8988T (cell line): ENCODE data around the gene C7orf25.
"Not testable (repeated sequence)": the region's sequence is repeated elsewhere in the genome, so short reads cannot be mapped to it uniquely, and the experiment has no call there.

Experiments
- DNase-seq: peaks from one replicate; pipeline ENCODE4 v3.0.0; 2011

The C7orf25 gene

DNA sequence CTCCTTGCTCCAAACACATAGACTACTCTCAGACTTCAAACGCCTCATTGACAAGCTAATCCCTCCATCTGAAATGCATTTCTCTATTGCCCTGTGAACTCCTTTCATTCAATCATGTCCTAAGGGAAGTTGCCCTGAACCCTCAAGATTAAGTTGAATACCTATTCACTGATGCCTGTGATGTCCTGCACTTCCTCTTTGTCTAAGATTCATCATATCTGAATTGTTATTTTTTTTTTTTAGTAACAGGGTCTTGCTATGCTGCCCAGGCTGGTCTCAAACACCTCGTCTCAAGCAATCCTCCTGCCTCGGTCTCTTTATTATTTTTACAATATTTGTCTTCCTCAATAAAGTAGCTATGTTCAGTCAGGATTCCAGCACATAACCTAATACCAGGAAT lies 16.9 kb upstream of the C7orf25 start:
- no peak for DNase-seq

DNA sequence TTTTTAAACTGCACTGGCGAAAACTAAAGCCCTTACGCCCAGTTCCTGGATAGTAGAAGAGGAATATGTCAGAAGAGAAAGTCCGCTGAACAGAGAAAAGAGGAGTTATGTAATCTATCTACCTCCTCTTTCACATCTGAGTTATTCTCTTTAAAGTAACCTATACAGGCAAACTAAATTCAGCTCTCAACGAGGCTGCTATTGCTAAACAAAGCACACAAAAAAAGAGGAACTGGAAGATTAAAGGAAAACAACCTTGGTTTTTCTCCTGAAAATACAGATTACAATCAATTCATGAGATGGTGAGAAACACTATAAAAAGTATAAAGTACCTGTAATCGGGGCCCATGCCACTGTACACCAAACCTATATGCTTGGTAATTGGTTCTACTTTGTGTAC lies 14.3 kb upstream of the C7orf25 start:
- DNase-seq = no peak

DNA sequence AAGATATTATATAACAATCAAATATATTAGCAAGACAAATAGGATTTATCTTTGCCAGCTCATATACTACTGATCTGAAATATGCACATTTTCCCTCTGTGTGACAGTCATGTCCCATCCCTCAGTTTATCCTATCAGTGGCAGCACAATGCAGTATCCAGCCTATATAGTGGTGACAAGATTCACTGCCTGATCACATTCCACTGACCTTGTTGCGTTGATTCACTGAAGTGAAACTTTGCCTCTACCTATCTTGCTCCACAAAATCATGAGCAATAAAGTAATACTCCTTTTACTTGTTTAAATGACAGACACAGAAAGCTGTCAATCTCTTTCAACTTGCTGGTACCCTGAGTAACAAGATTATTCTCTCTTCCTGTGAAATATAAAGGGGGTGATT lies 13.8 kb upstream of the C7orf25 start:
- no peak for DNase-seq

DNA sequence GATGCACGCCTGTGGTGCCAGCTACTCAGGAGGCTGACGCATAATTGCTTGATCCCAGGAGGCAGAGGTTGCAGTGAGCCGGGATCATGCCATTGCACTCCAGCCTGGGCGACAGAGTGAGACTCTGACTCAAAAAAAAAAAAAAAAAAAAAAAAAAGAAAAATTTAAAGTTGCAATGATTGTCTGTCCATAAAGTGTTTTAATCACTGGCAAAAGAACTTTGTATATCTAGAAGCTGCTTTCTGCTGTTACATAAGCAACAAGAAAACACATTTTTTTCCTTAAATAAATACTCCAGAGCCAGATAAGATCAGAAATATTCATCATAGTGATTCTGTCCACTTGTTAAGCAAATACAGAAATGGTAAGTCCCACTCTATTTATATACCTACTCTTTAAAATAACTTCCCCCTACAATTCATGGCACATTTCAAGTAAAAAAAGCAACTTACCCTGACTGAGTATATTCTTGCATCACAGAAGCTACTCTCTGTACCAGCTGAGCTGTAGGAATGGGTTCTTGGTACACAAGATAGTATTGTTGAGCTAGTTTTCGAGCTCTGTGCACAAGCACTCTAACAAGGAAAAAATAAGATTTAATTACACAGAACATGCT lies 12.5 kb upstream of the C7orf25 start:
- no peak for DNase-seq

DNA sequence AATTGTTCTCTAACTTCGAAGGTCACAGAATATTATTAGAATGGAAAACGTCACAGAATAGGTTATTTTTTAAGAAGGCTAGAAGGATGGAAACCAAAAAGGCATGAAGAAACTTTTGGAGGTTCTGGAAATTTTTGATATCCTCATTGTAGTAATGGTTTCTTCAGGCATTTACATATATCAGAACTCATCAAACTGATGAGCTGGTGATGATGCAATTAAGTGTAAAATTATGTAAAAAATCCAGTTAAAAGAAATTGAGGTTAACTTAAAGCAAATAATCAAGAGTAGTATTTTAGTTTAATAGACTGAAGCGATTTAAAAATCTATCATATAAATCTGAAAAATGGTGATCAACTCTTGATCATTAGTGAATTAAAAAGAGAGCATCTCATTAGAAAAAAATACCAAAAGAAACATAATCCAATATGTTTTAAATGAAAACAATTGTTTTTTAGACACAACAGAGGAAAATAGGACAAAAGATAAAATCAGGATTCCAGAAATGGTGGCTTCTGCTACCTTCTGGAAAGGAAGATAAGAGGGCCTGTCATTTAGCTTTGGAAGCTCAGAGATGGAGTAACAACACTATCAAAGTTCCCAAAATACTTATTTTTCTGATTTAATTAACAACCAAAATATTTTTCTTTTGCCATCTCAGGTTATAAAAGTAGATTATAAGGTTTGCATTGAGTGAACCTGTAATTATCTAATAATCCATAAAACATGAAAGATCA lies 10.3 kb upstream of the C7orf25 start:
- DNase-seq = no peak

DNA sequence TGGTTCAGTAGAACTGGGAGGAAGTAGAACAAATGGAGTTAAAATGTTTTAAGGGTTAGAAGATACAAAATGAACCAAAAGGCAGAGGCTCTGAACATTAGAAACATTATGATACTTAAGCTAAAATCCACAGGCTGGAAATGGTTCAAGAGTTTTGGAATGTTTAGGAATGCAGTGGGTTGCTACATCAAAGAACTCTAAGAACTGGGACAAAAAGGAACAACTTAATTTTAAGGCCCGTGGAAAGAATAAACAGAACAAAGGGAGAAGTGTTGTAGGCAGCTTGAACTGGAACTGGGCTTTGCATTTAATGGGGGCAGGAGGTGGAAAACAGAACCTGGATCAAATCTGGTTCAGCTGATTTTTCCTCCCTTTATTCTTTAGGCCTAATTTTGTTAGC lies 3.5 kb upstream of the C7orf25 start:
- DNase-seq = no peak

DNA sequence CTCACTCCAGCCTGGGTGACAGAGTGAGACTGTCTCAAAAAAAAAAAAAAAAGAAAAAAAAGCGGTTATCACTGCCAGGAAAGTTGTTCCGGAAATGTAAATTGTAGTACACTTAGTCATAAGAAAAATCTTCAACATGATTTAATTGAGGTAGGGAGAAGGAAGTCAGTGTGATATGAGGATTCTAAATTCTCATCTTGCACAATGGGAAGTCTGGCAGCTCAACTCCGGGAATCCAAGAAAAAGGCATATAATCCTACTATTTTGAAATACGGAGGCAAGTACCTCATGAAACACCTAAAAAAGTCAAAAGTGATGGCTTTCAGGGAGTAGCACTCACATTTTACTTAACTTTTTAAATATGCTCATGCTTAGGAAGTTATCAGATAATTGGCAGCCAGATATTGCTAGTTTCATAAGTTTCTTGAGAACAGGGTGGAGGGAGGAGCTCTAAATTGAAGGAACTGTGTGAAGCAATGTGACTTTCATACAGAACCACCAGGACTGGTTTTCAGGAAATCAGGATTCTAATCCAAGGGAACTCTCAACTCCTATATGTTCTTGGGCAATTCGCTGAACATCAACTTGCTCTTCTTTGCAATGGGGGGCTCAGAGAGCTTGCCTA lies 2.7 kb upstream of the C7orf25 start:
- DNase-seq = no peak

DNA sequence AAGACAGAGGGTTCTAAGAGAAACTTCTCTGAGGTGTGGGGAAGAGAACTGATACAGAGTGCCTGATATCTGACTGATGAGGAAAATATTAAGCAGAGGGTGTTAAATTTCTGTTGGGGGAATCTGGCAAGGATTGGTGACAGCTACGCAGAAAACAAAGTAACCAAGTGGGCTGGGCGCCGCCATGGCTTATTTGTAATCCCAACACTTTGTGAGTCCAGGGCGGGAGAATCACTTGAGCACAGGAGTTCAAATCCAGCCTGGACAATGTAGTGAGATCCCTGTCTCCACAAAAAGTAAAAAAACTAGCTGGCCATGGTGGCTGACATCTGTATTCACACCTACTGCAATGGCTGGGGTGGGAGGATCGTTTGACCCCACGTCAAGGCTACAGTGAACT lies 2.1 kb upstream of the C7orf25 start:
- no peak for DNase-seq

DNA sequence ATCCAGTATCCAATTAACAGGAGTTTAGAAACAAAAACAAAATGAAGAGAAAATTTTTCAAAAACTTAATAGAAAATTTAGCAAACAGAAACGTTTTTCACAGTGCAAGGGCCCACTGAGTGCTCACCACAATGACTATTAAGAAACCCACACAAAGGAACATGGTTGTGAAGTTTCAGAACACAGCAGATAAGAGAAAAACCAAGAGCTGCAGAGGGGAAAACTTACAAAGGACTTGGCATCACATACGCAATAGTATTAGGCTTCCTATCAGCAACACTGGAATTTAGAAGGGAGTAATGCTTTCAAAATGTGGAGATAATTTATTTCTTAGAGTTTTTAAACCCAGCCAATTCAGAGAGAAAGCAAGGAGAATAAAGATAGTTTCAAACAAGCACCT lies 1.7 kb upstream of the C7orf25 start:
- no peak for DNase-seq

DNA sequence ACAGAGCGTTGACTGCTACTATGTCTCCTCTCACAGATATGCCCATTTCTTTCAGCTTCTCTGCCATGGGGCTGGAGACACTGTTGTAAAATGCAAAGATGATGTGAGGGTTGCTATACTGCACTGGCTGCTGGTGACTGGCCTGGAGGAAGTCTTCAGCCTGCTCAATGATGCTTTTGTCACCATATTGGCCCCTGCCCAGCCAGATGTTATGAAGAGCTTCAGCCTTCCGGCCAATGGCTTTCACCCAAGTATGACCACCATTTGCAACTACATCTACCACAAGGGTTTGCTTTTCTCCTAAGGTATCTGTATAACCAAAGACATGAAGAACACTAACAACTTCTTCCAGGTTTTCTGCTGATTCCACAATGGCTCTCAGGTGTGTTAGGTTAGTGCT lies 1.6 kb downstream of the C7orf25 start:
- DNase-seq = no peak

DNA sequence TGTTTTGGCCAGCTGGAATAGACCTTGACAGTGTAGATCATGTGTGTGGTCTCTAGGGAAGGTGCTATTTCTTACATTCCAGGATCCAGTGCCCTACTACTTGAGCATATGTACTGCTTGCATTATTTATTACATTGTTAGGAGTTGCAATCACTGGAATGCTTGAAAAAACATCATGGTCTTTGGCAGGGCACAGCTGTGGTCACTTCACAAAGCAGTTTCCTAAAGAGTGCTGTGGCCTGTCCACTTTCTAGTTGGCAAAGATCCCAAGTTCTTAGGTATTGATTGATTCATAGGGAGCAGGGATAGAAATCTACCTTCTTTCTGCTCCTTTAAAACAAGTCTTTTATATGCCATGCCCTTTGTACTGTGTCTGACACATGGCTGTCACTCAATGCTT lies 4.6 kb downstream of the C7orf25 start:
- no peak for DNase-seq

DNA sequence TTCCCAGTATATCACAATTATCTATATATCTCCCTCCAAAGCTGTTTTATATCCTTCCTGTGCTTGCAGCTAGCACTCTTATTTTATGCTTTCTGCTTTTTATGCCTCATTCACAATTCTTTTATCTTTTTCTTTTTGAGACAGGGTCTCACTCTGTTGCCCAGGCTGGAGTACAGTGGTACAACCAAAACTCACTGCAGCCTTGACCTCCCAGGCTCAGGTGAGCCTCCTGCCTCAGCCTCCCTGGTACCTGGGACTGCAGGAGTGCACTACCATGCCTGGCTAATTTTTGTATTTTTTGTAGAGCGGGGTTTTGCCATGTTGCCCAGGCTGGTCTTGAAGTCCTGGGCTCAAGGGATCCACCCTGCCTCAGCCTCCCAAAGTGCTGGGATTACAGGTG lies 5.7 kb downstream of the C7orf25 start:
- DNase-seq = no peak

DNA sequence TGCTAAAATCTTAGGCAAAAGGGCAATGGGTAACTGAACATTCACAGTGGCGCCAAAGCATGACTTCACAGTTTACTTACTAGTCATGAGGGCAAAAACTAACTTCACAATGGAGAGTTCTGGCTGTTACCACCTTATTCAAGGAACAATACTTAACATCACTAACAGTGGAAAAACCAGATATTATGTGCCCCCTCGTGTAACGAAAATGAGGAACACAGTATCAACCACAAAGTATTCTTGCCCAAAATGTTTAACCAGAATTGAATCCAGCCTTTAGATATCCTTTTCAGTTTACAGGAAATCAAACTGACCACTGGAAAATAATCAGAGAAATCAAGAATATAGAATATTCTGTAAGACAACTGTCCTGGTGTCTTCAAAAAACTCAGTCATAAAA lies 9.5 kb downstream of the C7orf25 start:
- DNase-seq = no peak

DNA sequence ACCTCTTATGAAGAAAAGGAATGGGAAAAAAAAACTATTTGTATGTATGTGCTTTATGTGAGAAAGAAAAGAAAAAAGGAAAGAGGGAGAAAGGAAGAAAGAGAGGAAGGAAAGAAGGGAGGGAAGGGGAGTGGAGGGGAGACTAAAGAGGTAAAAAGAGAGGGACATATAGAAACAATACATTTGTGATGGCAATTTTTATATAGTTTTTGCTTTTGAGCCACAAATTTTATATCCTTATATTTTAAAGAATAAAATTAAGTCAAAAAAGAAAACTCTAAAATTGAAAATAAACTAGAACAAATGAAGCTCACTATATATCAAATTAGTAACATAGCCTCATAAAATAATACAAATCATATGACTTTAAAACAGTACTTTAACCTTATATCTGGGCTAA lies 11.0 kb downstream of the C7orf25 start:
- DNase-seq = no peak

DNA sequence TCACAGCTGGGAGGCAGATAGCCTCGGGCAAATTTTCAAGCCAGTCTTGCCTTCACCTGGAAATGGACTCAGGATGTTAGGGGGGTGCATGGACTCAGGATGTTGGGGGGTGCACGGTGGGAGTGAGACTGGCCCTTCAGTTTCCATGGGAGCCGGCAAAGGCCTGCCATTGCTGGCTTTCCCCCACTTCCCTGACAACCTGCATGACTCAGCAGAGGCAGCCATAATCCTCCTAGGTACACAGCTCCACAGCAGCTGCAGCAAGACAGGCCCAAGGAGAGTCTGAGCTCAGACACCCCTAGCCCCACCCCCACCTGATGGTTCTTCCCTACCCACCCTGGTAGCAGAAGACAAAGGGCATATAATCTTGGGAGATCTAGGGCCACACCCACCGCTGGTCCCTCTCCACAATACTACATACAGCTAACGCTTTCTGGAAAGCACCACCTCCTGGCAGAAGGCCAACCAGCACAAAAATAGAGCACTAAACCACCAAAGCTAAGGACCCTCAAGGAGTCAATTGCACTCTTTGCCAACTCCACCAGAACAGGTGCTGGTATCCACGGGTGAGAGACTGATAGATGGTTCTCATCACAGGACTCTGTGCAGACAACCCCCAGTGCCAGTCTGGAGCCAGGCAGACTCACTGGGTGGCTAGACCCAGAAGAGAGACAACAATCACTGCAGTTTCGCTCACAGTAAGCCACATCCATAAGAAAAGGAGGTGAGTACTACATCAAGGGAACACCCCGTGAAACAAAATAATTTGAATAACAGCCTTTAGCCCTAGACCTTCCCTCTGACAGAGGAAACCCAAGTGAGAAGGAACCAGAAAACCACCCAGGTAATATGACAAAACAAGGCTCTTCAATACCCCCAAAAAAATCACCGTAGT lies 18.3 kb downstream of the C7orf25 start:
- no peak for DNase-seq

DNA sequence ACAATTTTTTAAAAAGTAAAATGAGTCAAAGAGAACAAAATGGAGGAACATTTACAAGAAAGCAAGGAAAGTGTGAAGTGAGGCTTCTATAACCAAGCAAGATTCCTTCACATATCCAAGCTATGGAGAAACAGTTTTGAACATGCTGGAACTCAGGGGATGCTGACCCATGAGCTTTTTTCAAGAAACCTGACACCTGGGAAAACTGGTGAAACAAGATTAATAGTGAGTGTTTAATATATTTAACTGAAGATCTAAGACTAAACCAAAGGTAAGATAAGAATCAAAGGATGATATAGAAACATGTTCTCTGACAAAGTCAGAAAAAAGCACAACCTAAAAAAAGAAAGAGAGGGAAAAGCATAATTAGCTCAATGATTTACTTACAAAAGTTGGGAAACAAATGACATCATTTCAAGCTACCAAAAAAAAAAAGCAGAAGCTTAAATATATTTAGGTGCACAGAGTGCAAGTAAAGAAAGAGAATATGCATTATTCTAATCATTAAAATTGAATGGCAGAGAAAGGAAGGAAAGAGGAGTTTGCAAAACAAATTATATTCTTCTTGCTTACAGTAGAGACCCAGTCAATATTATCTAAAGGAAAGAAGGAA lies 24.9 kb downstream of the C7orf25 start:
- DNase-seq = no peak

DNA sequence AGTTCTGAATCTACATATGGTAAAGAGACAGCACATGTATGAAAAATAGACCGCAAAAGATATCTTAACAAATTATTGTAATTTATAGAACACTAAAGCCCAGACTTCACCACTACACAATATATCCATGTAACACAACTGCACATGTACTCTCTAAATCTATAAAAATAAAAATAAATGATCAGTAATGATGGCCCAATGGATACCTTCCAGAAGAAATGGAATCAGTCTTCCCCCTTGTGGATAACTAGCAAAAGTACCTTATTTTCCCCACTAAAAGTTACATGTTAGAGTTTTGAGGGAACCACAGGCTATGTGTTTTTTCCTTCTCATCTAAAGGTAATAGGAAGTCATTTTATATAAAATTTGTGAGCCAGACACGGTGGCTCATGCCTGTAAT lies 25.7 kb downstream of the C7orf25 start:
- no peak for DNase-seq

DNA sequence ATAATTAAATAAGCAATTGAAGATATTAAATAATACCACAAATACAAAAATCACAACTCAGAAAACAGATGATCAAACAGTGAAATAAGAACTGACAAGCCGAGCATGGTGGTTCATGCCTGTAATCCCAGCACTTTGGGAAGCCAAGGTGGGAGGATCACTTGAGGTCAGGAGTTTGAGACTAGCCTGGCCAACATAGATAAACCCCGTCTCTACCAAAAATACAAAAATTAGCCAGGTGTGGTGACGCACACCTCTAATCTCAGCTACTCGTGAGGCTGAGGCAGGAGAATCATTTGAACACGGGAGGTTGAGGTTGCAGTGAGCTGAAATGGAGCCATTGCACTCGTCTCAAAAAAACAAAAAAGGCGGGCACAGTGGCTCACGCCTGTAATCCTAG lies 26.7 kb downstream of the C7orf25 start:
- not testable (repeated sequence) for DNase-seq

DNA sequence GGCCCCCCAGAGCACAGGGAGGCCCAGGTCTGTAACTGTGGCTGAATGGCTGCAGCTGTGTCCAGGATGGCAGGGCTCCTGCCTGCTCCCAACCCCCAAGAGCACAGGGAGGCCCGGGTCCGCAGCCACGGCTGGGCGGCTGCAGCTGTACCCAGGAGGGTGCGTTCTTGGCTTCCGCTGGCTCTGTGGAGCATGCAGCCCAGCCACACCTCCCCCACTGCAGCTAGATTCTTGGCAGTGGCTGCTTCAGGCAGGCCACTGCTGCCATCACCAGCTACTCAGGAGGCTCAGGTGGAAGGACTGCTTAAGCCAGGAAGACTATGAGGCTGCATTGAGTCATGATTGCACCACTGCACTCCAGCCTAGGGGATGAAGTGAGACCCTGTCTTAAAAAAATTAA lies 27.9 kb downstream of the C7orf25 start:
- DNase-seq = no peak

DNA sequence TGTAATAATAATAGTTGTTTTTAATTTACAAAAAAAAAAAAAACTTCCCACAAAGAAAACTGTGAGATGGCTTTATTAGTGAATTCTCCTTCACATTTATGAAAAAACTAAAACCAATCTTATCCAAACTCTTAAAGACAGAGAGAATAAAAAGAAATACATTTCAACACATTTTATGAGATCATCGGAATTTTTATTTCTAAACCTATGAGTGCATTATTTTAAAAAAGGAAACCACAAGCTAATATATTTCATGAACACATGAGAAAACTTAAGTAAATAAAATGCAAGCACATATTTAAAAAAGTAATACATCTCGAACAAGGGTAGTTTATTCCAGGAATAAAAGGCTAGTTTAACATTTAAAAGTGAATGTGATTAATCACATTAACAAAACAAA lies 31.5 kb downstream of the C7orf25 start:
- DNase-seq = no peak

DNA sequence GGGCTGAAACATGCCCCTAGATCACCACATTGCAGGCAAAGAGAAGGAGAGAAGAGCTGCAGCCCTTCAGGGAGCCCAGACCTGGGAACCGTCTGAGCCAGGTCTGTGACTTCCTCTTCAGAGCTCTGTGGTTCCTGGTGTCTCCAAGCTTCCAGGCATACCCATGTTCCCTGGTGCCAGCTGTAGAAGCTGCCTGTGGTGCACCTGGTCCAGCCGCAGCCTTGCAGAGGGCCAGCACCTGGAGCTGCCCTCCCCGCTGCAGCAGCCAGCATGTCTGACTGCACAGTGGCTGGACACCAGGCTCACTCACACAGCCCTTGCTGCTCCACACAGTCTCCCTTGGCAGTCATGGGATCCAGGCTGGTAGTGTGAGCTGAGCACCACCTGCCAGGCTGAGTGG lies 33.6 kb downstream of the C7orf25 start:
- no peak for DNase-seq

DNA sequence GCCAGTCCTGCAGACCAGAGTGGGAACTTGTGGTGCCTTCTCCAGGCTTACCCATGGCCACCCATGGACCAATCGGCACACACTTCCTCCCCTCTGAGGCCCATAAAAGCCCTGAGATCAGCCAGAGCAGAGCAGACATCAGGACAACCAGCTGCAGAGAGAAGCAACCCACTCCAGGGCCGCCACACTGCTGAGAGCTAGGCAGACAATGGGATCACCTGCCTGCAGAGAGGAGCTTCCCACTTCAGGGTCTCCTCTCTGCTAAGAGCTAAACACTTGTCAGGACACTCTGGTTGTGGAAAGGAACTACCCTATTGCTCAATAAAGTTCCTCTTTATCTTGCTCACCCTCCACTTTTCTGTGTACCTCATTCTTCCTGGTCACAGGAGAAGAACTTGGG lies 34.0 kb downstream of the C7orf25 start:
- no peak for DNase-seq
